ENCODE data around the gene NEDD4L.
A peak's percentile ranks its signal among the peaks of the same experiment; 100 is the strongest.
"Not testable (repeated sequence)": the region's sequence is repeated elsewhere in the genome, so short reads cannot be mapped to it uniquely, and the experiment has no call there.

NEDD4L gene

GRCh38 chr18:58027341-58027740 lies 16.7 kb upstream of the NEDD4L start:
- DNase-seq, result no peak

GRCh38 chr18:58028109-58028784 lies 15.8 kb upstream of the NEDD4L start:
- DNase-seq, result no peak

GRCh38 chr18:58032233-58032632 lies 11.8 kb upstream of the NEDD4L start:
- DNase-seq, result no peak

- DNase-seq, result no peak
These were observed 10.8 kb upstream of the NEDD4L start for GRCh38 chr18:58033216-58033615.

GRCh38 chr18:58034370-58034769 lies 9.7 kb upstream of the NEDD4L start:
- DNase-seq, result no peak

- no peak for DNase-seq
These were observed 6.9 kb upstream of the NEDD4L start for GRCh38 chr18:58037163-58037562.

GRCh38 chr18:58038063-58038462 lies 6.0 kb upstream of the NEDD4L start:
- DNase-seq, result no peak

GRCh38 chr18:58041633-58042032 lies 2.4 kb upstream of the NEDD4L start:
- DNase-seq, result no peak

- no peak for DNase-seq
These were observed 1.1 kb upstream of the NEDD4L start for GRCh38 chr18:58042826-58043490.

GRCh38 chr18:58044370-58045241 lies 580 bp downstream of the NEDD4L start:
- DNase-seq, result peak; percentile 29

- peak; percentile 36 for DNase-seq
These were observed 1.4 kb downstream of the NEDD4L start for GRCh38 chr18:58045242-58046092.

GRCh38 chr18:58046093-58046793 lies 2.2 kb downstream of the NEDD4L start:
- DNase-seq, result no peak

GRCh38 chr18:58046794-58047555 lies 2.9 kb downstream of the NEDD4L start:
- DNase-seq, result no peak

GRCh38 chr18:58047556-58047882 lies 3.5 kb downstream of the NEDD4L start:
- DNase-seq, result no peak

GRCh38 chr18:58048081-58048642 lies 4.1 kb downstream of the NEDD4L start:
- DNase-seq, result no peak

GRCh38 chr18:58049000-58049688 lies 5.1 kb downstream of the NEDD4L start:
- no peak for DNase-seq

GRCh38 chr18:58050963-58051362 lies 6.9 kb downstream of the NEDD4L start:
- not testable (repeated sequence) for DNase-seq

- DNase-seq, result peak; percentile 16
These were observed 7.9 kb downstream of the NEDD4L start for GRCh38 chr18:58051765-58052460.

GRCh38 chr18:58052960-58053359 lies 8.9 kb downstream of the NEDD4L start:
- no peak for DNase-seq
